HFFc6 (cell line): ENCODE results near the gene KIAA1549. TPM values are rescaled to one million over a fixed set of nuclear protein-coding genes. Genes with fewer than 3 reads are reported as not detected.

Experiments
- DNase-seq: peaks from one replicate; pipeline ENCODE4 v3.0.0-alpha.2; 2018
- H3K27ac Mint-ChIP-seq: 2 replicates; pipeline ENCODE4 v1.8.0; 2020; ENCODE audit warnings: mild to moderate bottlenecking, mixed read lengths
- H3K27me3 Mint-ChIP-seq: 2 replicates; pipeline ENCODE4 v1.8.0; 2021; ENCODE audit warnings: mild to moderate bottlenecking, moderate library complexity, mixed read lengths; ENCODE audit not compliant: insufficient read depth
- H3K36me3 Mint-ChIP-seq: 2 replicates; pipeline ENCODE4 v1.8.0; 2021; ENCODE audit warnings: low read depth, mixed read lengths
- H3K4me1 Mint-ChIP-seq: 2 replicates; pipeline ENCODE4 v1.8.0; 2020; ENCODE audit warnings: low read depth, mixed read lengths
- H3K4me3 Mint-ChIP-seq: 2 replicates; pipeline ENCODE4 v1.8.0; 2020; ENCODE audit warnings: mild to moderate bottlenecking, moderate library complexity, mixed read lengths
- H3K9me3 Mint-ChIP-seq: 2 replicates; pipeline ENCODE4 v1.8.0; 2020; ENCODE audit warnings: mild to moderate bottlenecking, mixed read lengths
- total RNA-seq, 6 experiments: library from RNA; stranded (reverse); fragmentation: NEBNext Ultra II Directional; extraction: Animal tissue kit (Norgen Biotek cat#: 25700); gene quantifications; 2 replicates in 1 of 6; 3 replicates in 5 of 6; pipeline ENCODE4 v1.2.3, GENCODE V29; 2021
- TF ChIP-seq, protein P1 (sequence below): fragments of 200-600 bp; sonication (generic); IDR thresholded peaks from 2 replicates; pipeline ENCODE4 v1.5.0; 2021; ENCODE audit warnings: antibody characterized with exemption, mild to moderate bottlenecking

KIAA1549 gene
- total RNA-seq, 6 experiments from 2014 or later = 7.0 to 13.3 (median 7.9) TPM

DNA sequence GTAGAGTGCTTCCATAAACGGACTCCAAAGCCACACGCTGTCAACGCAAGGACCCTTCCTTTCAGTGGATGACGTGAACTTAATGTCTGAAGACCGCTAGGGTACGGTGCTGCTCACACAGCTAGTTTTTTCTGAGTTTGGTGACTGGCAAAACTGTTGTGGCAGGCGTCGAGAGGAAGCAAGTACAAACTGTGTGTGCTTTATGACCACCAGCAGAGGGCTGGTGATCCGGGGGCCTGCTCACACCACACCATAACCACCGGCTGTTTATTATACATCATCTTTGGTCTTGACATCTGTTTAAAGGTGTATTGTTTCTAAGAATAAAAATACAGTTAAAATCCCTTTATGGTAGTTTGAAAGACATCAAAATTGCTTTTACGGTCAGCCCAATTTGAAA lies 146.1 kb downstream of the KIAA1549 start:
- H3K4me3 Mint-ChIP-seq = no peak overlapping the region
- no peaks in the 10 kb centered on the region for H3K9me3 Mint-ChIP-seq
- TF ChIP-seq, protein P1, sequence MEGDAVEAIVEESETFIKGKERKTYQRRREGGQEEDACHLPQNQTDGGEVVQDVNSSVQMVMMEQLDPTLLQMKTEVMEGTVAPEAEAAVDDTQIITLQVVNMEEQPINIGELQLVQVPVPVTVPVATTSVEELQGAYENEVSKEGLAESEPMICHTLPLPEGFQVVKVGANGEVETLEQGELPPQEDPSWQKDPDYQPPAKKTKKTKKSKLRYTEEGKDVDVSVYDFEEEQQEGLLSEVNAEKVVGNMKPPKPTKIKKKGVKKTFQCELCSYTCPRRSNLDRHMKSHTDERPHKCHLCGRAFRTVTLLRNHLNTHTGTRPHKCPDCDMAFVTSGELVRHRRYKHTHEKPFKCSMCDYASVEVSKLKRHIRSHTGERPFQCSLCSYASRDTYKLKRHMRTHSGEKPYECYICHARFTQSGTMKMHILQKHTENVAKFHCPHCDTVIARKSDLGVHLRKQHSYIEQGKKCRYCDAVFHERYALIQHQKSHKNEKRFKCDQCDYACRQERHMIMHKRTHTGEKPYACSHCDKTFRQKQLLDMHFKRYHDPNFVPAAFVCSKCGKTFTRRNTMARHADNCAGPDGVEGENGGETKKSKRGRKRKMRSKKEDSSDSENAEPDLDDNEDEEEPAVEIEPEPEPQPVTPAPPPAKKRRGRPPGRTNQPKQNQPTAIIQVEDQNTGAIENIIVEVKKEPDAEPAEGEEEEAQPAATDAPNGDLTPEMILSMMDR = peak; percentile 19; the same call in 1 of the 2 replicates
- DNase-seq = no peak
- no peaks in the 10 kb centered on the region for H3K4me1 Mint-ChIP-seq
- H3K27ac Mint-ChIP-seq = no peak overlapping the region
- H3K27me3 Mint-ChIP-seq = no peaks in the 10 kb centered on the region
- H3K36me3 Mint-ChIP-seq = no peaks in the 10 kb centered on the region; the same call in 1 of the 2 replicates

DNA sequence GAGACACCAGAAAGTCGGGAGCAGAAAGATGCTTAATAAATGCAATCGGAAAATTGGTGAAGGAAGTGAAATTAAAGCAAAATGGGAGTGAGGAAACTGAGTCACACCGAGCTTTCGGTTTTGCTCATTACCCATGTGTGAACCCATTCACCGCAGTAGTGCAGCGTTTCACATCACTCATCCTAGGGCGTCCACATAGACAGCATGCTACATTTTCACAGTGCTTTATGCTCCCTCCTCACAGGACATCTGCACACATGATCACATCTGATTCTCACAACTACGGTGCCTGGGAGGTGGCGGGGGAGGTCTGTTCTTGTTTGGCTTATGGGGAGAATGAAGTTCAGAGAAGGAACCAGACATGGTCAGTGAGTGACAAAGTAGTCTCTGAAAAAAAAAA lies 146.6 kb downstream of the KIAA1549 start:
- no peak for DNase-seq
- Mint-ChIP-seq H3K36me3 (no peaks in the 10 kb centered on the region; the same call in 1 of the 2 replicates), H3K27me3 (no peaks in the 10 kb centered on the region), H3K4me1 (no peaks in the 10 kb centered on the region), H3K27ac (no peak overlapping the region), H3K4me3 (no peak overlapping the region), H3K9me3 (no peaks in the 10 kb centered on the region)
- TF ChIP-seq, protein P1 = no peak

DNA sequence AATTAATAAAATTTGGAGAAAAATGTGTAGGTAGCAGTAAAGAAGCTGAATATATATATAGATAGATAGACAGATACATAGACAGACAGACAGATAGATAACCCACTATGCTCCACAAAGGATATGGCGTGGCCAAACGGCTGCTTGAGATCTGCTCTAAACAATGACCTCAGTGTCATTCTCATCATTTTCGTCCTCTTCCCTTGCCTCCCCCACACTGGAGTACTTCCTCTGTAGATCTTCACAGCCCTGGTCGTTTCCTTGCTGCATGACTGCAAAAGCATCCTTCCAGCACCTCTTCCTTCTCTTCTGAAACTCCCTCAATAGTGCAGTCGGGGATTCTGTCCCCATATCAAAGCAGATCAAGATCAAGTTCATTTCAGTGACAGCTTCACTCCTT lies 147.6 kb downstream of the KIAA1549 start:
- H3K27me3 Mint-ChIP-seq = no peaks in the 10 kb centered on the region; the same call in 1 of the 2 replicates

DNA sequence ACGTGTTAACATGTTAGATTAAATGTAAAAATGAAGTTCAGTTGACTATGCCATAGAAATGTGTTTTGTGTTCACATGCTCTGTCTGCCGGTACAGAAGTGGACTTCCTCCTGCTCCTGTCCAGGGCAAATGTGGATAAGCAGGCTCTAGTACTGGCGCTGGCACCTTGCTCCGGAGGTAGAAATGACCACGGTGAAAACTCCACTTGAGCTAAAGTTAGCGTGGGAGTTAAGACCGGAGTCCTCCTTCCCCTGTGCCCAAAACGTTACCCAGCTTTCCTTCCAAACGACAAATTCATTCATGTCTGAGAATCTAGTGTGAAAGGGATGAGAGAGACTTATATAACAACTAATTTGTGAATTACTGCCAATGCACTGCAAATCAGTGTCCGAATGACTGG lies 148.2 kb downstream of the KIAA1549 start:
- no peak overlapping the region for H3K4me3 Mint-ChIP-seq
- no peaks in the 10 kb centered on the region for H3K9me3 Mint-ChIP-seq
- no peaks in the 10 kb centered on the region for H3K4me1 Mint-ChIP-seq
- no peaks in the 10 kb centered on the region; the same call in none of the 2 replicates for H3K27me3 Mint-ChIP-seq
- DNase-seq = no peak
- no peak overlapping the region for H3K27ac Mint-ChIP-seq
- no peaks in the 10 kb centered on the region; the same call in 1 of the 2 replicates for H3K36me3 Mint-ChIP-seq
- TF ChIP-seq, protein P1 = no peak

More for the DNA sequence above, 147.6 kb downstream of the KIAA1549 start:
- no peak for DNase-seq
- no peaks in the 10 kb centered on the region; the same call in 1 of the 2 replicates for H3K36me3 Mint-ChIP-seq
- H3K4me3 Mint-ChIP-seq = no peak overlapping the region
- H3K9me3 Mint-ChIP-seq = no peaks in the 10 kb centered on the region
- no peaks in the 10 kb centered on the region for H3K4me1 Mint-ChIP-seq
- H3K27ac Mint-ChIP-seq = no peak overlapping the region
- TF ChIP-seq, protein P1 = no peak

DNA sequence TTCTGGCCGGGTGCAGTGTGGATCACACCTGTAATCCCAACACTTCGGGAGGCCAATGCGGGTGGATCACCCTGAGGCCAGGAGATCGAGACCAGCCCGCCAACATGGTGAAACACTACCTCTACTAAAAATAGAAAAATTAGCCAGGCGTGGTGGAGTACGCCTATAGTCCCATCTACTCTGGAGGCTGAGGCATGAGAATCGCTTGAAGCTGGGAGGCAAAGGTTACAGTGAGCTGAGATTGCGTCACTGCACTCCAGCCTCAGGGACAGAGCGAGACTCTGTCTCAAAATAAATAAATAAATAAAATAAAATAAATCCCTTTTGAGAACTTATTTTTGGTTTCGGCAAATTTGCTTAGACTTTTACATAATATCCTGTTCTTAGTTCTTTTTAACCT lies 151.9 kb downstream of the KIAA1549 start:
- Mint-ChIP-seq H3K27me3 (peaks cover 6% of the 10 kb centered on the region), H3K9me3 (peaks cover 4% of the 10 kb centered on the region; the same call in 1 of the 2 replicates), H3K4me3 (no peak overlapping the region), H3K4me1 (no peaks in the 10 kb centered on the region), H3K27ac (no peak overlapping the region), H3K36me3 (no peaks in the 10 kb centered on the region; the same call in 1 of the 2 replicates)
- DNase-seq = no peak
- TF ChIP-seq, protein P1 = no peak
